Neutrophil (primary cell): ENCODE results near the gene KMT5C.

Experiments used
- H3K27ac ChIP-seq: fragments of 200-600 bp; sonication (generic); 2 replicates; pipeline ENCODE4 v1.5.1; 2016; ENCODE audit warnings: mild to moderate bottlenecking, moderate library complexity
- H3K27me3 ChIP-seq: fragments of 200-600 bp; sonication (generic); 2 replicates; pipeline ENCODE4 v1.6.0; 2016; ENCODE audit warnings: mild to moderate bottlenecking
- H3K36me3 ChIP-seq: fragments of 200-600 bp; sonication (generic); 2 replicates; pipeline ENCODE4 v1.5.1; 2017
- H3K4me1 ChIP-seq, 2 experiments: fragments of 200-600 bp in 1 of 2; sonication (generic) in 1 of 2; 1 replicate in 1 of 2; 2 replicates in 1 of 2; pipeline versions ENCODE4 v1.5.1 to v1.6.1; 2013 to 2016; ENCODE audit warnings: low read depth in 1 of 2, low read length in 1 of 2, mild to moderate bottlenecking in 1 of 2, moderate library complexity in 1 of 2; ENCODE audit not compliant: control insufficient read depth in 1 of 2, insufficient read depth in 1 of 2
- H3K4me3 ChIP-seq, 2 experiments: fragments of 200-600 bp in 1 of 2; sonication (generic) in 1 of 2; 1 replicate in 1 of 2; 2 replicates in 1 of 2; pipeline ENCODE4 v1.5.1; 2013 to 2016; ENCODE audit warnings: low read depth in 1 of 2, low read length in 1 of 2, mild to moderate bottlenecking in 1 of 2, moderate library complexity in 1 of 2
- H3K9me3 ChIP-seq: fragments of 200-600 bp; sonication (generic); 2 replicates; pipeline ENCODE4 v1.5.1; 2016
- TF ChIP-seq, protein P1 (sequence below): fragments of 200-600 bp; sonication (generic); IDR thresholded peaks from 2 replicates; pipeline ENCODE4 v1.5.1; 2016; ENCODE audit warnings: antibody characterized with exemption

KMT5C gene

DNA sequence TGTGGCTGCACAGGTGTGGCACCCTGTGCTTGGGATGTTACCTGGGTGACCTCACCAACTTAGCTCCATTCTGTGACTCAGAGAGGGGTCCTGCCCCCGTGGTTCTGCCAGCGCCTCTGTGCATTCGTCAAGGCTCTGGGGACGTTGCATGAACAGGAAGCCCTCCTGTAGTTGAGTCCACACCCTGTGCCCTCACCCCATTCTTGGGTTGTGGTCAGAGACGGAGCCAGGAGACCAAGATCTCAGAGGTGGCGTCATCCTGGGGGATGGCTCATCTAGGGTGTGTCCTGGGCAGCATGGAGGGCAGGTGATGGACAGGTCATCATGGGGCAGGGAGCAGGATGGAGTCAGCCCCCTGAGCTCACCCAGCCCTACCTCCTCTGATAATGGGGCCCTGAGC lies 12.4 kb downstream of the KMT5C start:
- H3K9me3 ChIP-seq: no peaks in the 10 kb centered on the region
- peaks cover 7 to 15% of the 10 kb centered on the region in 2 experiments for H3K4me1 ChIP-seq
- no peak overlapping the region for H3K4me3 ChIP-seq
- H3K27ac ChIP-seq: no peak overlapping the region
- H3K36me3 ChIP-seq: peaks cover 5% of the 10 kb centered on the region
- peaks cover 65% of the 10 kb centered on the region for H3K27me3 ChIP-seq
- TF ChIP-seq, protein P1, sequence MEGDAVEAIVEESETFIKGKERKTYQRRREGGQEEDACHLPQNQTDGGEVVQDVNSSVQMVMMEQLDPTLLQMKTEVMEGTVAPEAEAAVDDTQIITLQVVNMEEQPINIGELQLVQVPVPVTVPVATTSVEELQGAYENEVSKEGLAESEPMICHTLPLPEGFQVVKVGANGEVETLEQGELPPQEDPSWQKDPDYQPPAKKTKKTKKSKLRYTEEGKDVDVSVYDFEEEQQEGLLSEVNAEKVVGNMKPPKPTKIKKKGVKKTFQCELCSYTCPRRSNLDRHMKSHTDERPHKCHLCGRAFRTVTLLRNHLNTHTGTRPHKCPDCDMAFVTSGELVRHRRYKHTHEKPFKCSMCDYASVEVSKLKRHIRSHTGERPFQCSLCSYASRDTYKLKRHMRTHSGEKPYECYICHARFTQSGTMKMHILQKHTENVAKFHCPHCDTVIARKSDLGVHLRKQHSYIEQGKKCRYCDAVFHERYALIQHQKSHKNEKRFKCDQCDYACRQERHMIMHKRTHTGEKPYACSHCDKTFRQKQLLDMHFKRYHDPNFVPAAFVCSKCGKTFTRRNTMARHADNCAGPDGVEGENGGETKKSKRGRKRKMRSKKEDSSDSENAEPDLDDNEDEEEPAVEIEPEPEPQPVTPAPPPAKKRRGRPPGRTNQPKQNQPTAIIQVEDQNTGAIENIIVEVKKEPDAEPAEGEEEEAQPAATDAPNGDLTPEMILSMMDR: no peak

DNA sequence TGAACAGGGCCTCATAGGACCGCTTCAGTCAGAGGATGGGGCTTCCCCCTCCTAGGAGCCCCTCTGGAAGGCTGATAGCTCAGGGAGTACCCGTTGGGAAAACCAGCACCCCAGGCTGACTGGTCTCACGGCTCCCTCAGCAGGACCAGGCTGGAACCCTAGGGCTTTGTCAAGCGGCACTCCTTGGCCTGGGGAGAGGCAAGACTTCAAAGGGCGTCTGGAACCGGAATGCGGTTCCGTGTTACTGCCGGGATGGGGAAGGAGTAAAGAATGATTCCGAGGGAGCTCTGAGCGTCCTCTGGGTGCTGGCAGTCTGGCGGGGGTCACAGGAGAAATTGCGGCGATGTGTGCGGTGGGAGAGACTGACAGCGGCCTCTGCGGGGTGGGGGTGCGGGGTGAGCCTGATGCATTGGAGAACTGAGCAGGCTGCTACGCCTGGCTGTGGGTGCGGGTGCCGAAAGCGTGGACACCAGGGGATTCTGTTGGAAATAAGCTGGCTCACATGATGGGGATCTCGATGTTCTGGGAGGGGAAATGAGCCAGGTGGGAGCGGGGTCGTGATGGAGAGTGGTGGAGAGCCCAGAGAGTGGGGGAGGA lies 13.0 kb downstream of the KMT5C start:
- TF ChIP-seq, protein P1: no peak

DNA sequence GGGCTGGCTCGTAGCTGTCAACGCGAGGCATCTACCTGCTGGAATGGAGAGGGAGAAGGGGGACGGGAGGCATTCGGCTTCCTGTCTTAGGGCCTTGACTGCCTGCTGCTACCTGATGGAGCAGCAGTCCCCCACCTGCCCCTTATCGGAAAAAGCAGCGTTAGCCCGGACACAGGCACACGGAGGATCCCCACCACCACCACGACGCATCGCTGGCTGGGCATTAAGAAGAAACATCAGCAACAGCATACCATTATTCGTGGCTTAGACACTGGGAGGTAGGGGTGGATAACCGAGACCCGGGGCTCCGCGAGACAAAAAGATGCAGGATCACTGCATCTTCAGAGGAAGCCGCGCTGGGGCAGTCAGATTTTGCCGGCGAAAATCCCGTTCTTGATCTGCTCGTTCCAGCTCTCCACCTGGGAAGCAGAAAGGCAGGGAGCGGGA lies 13.7 kb downstream of the KMT5C start:
- H3K4me1 ChIP-seq: peaks cover 7 to 15% of the 10 kb centered on the region in 2 experiments
- H3K36me3 ChIP-seq: no peaks in the 10 kb centered on the region
- no peak overlapping the region for H3K27ac ChIP-seq
- TF ChIP-seq, protein P1: no peak
- H3K27me3 ChIP-seq: peaks cover 77% of the 10 kb centered on the region
- peak overlapping the region; percentile 65 to 66 for H3K4me3 ChIP-seq
- no peaks in the 10 kb centered on the region for H3K9me3 ChIP-seq

More for the DNA sequence above, 13.0 kb downstream of the KMT5C start:
- peaks cover 71% of the 10 kb centered on the region for H3K27me3 ChIP-seq
- H3K9me3 ChIP-seq: no peaks in the 10 kb centered on the region
- no peak overlapping the region for H3K27ac ChIP-seq
- H3K36me3 ChIP-seq: no peaks in the 10 kb centered on the region
- peaks cover 7 to 15% of the 10 kb centered on the region in 2 experiments for H3K4me1 ChIP-seq
- peak overlapping the region in 1 of 2 experiments; percentile 66 for H3K4me3 ChIP-seq

DNA sequence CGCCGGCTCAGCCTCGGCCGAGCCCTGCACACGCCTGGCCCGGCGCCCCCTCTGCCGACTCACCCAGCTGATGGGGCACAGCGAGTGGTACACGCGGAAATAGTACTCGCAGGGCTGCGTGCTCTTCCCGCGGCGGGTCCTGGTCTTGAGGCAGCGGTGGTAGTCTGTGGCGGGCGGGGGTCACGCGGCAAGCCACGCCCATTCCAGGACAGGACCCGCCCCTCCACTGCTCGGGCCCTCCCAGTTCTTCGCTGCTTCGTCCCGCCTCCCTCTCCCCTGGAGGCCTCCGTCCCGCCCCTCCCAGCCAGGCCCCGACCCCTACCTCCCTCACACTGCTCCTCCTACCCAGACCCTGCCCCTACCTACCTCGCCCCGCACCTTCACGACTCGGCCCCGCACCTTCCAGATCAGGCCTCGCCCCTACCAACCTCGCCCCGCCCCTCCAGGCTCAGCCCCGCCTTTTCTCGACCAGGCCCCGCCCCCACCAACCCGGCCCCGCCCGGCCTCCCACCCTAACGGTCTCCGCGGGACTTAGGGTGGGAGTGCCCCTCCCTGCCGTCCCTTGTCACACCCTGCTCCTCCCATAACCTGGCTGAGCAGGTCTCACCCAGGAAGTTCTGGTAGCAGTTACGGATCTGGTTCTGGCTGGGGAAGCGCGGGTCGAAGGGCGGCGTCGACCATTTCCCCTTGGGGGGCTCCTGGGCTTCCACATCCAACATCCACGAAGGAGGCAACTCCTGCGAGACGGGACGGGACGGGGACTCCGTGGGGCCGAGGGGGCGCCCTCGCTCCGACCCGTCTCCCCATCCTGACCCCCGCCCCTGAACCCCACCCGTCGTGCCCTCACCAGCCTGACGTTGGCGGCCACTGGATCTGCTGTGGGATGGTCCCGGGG lies 14.4 kb downstream of the KMT5C start:
- Histone ChIP-seq H3K36me3 (no peaks in the 10 kb centered on the region), H3K4me3 (peak overlapping the region; percentile 65 to 66), H3K27me3 (peaks cover 80% of the 10 kb centered on the region), H3K4me1 (peaks cover 7 to 15% of the 10 kb centered on the region in 2 experiments), H3K9me3 (no peaks in the 10 kb centered on the region), H3K27ac (no peak overlapping the region)
- TF ChIP-seq, protein P1: no peak

DNA sequence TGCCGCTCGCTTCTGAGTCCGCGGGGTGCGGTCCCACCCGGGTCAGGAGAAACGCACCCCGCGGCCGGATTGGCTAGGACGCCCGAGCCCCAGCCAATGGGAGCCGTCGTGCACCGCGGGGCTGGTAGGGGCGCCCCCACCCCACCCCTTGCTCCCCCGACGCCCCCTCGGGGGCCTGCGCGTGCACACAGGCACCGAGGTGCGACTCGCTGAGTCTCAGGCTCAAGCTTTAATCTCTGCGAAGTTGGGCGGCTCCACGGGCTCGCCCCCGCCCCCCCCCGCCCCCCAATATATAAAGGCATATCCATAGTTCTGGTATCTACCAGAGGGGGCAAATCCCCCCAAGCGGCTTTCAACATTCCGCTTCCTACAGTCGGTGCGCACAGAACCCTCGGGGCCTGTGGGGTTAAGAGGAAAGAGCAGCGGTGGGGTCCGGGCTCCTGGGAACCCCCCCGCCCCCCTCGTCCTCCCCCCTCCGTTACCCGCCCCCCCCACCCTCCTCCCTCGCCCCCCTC lies 15.1 kb downstream of the KMT5C start, which contains the start of gene COX6B2:
COX6B2 (minus strand) TSS at position 22 of the 515 bp plus-strand sequence. CDS start 198 bp downstream, outside the sequence.
- TF ChIP-seq, protein P1: no peak
- peaks cover 80% of the 10 kb centered on the region for H3K27me3 ChIP-seq
- H3K36me3 ChIP-seq: no peaks in the 10 kb centered on the region

More for the DNA sequence above, 15.1 kb downstream of the KMT5C start, which contains the start of gene COX6B2:
- H3K9me3 ChIP-seq: no peaks in the 10 kb centered on the region
- no peak within 1 kb of the TSS for H3K27ac ChIP-seq
- H3K4me1 ChIP-seq: peaks cover 7 to 15% of the 10 kb centered on the region in 2 experiments
- peak within 1 kb of the TSS; percentile 65 to 66 for H3K4me3 ChIP-seq
